NCI-H446 treated with DMSO at 0.1 percent for 48 hours (cell line): ENCODE measurements around the gene CETN1.
A peak's percentile ranks its signal among the peaks of the same experiment; 100 is the strongest.

Experiments
- DNase-seq: peaks from one replicate; lab custom pipeline; 2025; lab: John Stamatoyannopoulos, UW

CETN1 gene

GRCh38 chr18:577643-578375 lies 2.4 kb upstream of the CETN1 start:
- no peak for DNase-seq

- DNase-seq = no peak
Observed at GRCh38 chr18:579238-579637, 942 bp upstream of the CETN1 start.

GRCh38 chr18:581096-581495 lies 916 bp downstream of the CETN1 start:
- no peak for DNase-seq

GRCh38 chr18:582465-582864 lies 2.3 kb downstream of the CETN1 start:
- peak; percentile 1 for DNase-seq

GRCh38 chr18:595068-595467 lies 14.9 kb downstream of the CETN1 start:
- DNase-seq = no peak

GRCh38 chr18:595571-595970 lies 15.4 kb downstream of the CETN1 start:
- no peak for DNase-seq

GRCh38 chr18:596288-596881 lies 16.2 kb downstream of the CETN1 start:
- DNase-seq = no peak

GRCh38 chr18:598124-598589 lies 18.0 kb downstream of the CETN1 start:
- DNase-seq = no peak

GRCh38 chr18:600107-600506 lies 19.9 kb downstream of the CETN1 start:
- no peak for DNase-seq

- no peak for DNase-seq
Observed at GRCh38 chr18:604771-605170, 24.6 kb downstream of the CETN1 start.

- DNase-seq = no peak
Observed at GRCh38 chr18:607930-608329, 27.8 kb downstream of the CETN1 start.

- no peak for DNase-seq
Observed at GRCh38 chr18:610214-610928, 30.2 kb downstream of the CETN1 start.

GRCh38 chr18:612156-612555 lies 32.0 kb downstream of the CETN1 start:
- no peak for DNase-seq

GRCh38 chr18:614193-614592 lies 34.0 kb downstream of the CETN1 start:
- no peak for DNase-seq

GRCh38 chr18:615092-615521 lies 34.9 kb downstream of the CETN1 start:
- no peak for DNase-seq

- DNase-seq = no peak
Observed at GRCh38 chr18:615773-616172, 35.6 kb downstream of the CETN1 start.

- peak; percentile 11 for DNase-seq
Observed at GRCh38 chr18:616380-616995, 36.3 kb downstream of the CETN1 start.

GRCh38 chr18:617970-618504 lies 37.9 kb downstream of the CETN1 start:
- no peak for DNase-seq

GRCh38 chr18:618618-619017 lies 38.4 kb downstream of the CETN1 start:
- DNase-seq = no peak

GRCh38 chr18:621291-622043 lies 41.3 kb downstream of the CETN1 start:
- no peak for DNase-seq

GRCh38 chr18:622289-622688 lies 42.1 kb downstream of the CETN1 start:
- DNase-seq = no peak
